ENCODE data around the gene ELMO1. TPM values are rescaled to one million over a fixed set of nuclear protein-coding genes. Genes with fewer than 3 reads are reported as not detected.

Gene ELMO1
- total RNA-seq, 2 donors from 2014 or later, result 66.0 to 72.2 TPM

DNA sequence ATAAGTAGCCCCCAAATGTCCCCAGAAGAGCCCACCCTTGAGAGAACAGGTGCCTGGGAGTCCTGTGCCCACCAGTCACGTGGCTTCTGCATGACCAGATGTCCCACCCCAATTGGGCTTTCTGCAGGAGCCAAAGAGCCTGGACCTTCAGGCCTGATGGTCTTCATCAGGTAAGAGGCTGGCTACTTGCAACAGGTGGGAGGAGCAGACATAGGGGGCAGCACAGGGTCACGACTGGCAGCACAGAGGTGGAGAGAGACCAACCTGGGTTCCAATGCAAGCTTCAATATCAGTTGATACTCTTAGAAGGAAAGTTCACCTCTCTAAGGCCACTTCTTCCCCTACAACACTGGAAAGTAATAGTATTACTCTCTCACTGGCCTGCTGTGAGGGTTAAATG is 288.0 kb downstream of the ELMO1 start:
- no peak overlapping the region for H3K4me3 ChIP-seq
- no peaks in the 10 kb centered on the region for H3K9me3 ChIP-seq
- TF ChIP-seq, protein P1, sequence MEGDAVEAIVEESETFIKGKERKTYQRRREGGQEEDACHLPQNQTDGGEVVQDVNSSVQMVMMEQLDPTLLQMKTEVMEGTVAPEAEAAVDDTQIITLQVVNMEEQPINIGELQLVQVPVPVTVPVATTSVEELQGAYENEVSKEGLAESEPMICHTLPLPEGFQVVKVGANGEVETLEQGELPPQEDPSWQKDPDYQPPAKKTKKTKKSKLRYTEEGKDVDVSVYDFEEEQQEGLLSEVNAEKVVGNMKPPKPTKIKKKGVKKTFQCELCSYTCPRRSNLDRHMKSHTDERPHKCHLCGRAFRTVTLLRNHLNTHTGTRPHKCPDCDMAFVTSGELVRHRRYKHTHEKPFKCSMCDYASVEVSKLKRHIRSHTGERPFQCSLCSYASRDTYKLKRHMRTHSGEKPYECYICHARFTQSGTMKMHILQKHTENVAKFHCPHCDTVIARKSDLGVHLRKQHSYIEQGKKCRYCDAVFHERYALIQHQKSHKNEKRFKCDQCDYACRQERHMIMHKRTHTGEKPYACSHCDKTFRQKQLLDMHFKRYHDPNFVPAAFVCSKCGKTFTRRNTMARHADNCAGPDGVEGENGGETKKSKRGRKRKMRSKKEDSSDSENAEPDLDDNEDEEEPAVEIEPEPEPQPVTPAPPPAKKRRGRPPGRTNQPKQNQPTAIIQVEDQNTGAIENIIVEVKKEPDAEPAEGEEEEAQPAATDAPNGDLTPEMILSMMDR (IDR thresholded peaks at IDR 0.05), result no peak
- H3K4me1 ChIP-seq (ENCODE audit: control insufficient read depth in 1 of 2, low read depth in 2 of 2), result no peaks in the 10 kb centered on the region
- no peaks in the 10 kb centered on the region for H3K36me3 ChIP-seq
- H3K27ac ChIP-seq, result no peak overlapping the region
- DNase-seq (ENCODE audit: low spot score) (no peak), ATAC-seq (ENCODE audit: insufficient number of reproducible peaks, low FRiP score, low read depth) (no peak)
- no peaks in the 10 kb centered on the region for H3K27me3 ChIP-seq (replicated peaks; ENCODE audit: insufficient read depth)

DNA sequence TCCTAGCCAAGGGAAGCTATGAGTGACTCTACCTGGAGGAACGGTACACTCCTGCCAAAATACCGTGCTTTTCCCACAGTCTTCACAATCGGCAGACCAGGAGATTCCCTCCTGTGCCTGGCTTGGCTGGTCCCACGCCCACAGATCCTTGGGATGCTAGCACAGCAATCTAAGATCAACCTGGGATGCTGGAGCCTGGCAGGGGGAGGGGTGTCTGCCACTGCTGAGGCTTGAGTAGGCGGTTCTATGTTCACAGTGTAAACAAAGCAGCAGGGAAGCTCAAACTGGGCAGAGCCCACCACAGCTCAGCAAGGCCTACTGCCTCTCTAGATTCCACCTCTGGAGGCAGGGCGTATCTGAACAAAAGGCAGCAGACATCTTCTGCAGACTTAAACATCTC is 295.3 kb downstream of the ELMO1 start:
- no peak for DNase-seq (ENCODE audit: low spot score)
- Histone ChIP-seq H3K36me3 (no peaks in the 10 kb centered on the region), H3K27me3 (replicated peaks; ENCODE audit: insufficient read depth) (no peaks in the 10 kb centered on the region), H3K4me3 (no peak overlapping the region), H3K9me3 (no peaks in the 10 kb centered on the region), H3K4me1 (ENCODE audit: control insufficient read depth in 1 of 2, low read depth in 2 of 2) (peaks cover 3 to 11% of the 10 kb centered on the region in 2 donors), H3K27ac (no peak overlapping the region)
- no peak for ATAC-seq (ENCODE audit: insufficient number of reproducible peaks, low FRiP score, low read depth)
- TF ChIP-seq, protein P1 (IDR thresholded peaks at IDR 0.05), result no peak

DNA sequence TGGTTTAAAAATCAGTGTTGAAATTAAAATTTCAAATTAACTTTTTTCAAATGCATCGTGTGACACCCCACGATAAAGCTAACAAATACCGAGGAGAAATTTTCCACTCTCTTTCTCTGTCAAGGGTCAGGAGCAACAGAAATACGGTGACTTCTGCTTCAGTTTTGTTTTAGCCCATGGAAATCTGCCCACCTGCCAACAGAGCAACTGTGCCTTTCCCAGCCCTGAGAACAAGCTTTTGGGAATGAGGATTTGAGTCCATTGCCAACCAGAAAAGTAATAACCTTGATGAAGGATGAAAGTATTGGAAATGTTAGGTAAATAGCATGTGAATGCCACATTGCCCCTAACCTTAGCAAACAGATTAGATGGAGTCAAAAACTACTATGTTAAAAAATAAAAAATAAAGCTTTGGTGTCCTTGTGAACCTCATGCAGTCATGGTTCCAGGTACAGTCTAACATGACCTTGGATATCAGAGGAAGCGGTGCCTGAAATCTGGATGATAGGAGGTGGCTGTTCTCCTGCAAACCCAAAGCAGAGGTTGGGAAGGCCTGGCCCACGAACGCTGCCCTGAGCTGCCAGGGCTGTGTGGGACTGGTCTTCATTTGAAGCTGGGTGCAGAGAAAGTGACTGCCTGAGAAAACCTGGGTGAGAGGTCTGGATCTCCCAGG is 296.8 kb downstream of the ELMO1 start:
- H3K4me1 ChIP-seq (ENCODE audit: control insufficient read depth in 1 of 2, low read depth in 2 of 2), result peaks cover 3 to 11% of the 10 kb centered on the region in 2 donors
- ATAC-seq (ENCODE audit: insufficient number of reproducible peaks, low FRiP score, low read depth) (no peak), DNase-seq (ENCODE audit: low spot score) (no peak)
- no peaks in the 10 kb centered on the region for H3K36me3 ChIP-seq
- TF ChIP-seq, protein P1 (IDR thresholded peaks at IDR 0.05), result no peak
- H3K4me3 ChIP-seq, result no peak overlapping the region
- no peaks in the 10 kb centered on the region for H3K27me3 ChIP-seq (replicated peaks; ENCODE audit: insufficient read depth)
- no peak overlapping the region for H3K27ac ChIP-seq
- no peaks in the 10 kb centered on the region for H3K9me3 ChIP-seq

DNA sequence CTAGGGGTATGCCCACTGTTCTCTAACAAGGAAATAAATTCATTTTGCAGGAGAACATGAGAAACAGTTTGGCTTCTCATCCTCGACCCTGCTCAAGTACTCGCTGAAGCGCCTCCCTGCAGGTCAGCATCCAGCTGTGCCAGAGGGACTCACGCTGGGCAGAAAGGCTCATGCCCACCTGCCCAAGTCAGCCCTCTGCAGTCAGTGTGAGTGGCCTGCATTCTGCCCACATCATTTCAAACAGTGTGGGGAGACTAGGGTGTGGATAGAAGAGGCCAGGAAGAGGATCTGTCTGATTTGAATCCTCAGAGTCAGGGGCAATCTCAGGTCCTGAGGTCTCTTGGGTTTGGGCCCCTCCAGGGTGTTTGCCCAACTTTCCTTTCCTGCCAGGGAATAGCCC is 297.8 kb downstream of the ELMO1 start:
- no peaks in the 10 kb centered on the region for H3K27me3 ChIP-seq (replicated peaks; ENCODE audit: insufficient read depth)
- no peak for DNase-seq (ENCODE audit: low spot score)
- H3K4me3 ChIP-seq, result no peak overlapping the region
- no peak overlapping the region for H3K27ac ChIP-seq
- peaks cover 3 to 11% of the 10 kb centered on the region in 2 donors for H3K4me1 ChIP-seq (ENCODE audit: control insufficient read depth in 1 of 2, low read depth in 2 of 2)
- H3K36me3 ChIP-seq, result no peaks in the 10 kb centered on the region
- TF ChIP-seq, protein P1 (IDR thresholded peaks at IDR 0.05), result no peak
- no peak for ATAC-seq (ENCODE audit: insufficient number of reproducible peaks, low FRiP score, low read depth)
- no peaks in the 10 kb centered on the region for H3K9me3 ChIP-seq

DNA sequence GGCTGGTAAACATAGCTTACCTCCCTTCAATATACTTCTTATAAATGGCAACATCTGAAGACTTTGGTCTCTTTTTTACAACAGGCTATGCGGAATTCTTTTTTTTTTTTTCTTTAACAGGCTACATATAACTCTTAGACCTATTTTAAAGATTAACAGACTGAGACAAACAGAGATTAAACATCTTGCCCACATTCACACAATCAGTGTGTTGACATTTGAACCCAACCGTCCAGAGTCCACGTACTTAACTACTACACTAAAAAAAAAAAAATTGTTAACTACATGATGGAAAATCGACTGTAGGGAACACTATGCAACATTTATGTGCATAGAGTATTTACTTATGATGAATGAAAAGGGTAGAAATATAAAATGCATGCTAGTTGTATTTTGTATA is 298.5 kb downstream of the ELMO1 start:
- TF ChIP-seq, protein P1 (IDR thresholded peaks at IDR 0.05), result no peak
- Histone ChIP-seq H3K36me3 (no peaks in the 10 kb centered on the region), H3K4me3 (no peak overlapping the region), H3K27ac (no peak overlapping the region), H3K27me3 (replicated peaks; ENCODE audit: insufficient read depth) (no peaks in the 10 kb centered on the region), H3K4me1 (ENCODE audit: control insufficient read depth in 1 of 2, low read depth in 2 of 2) (peaks cover 3 to 11% of the 10 kb centered on the region in 2 donors), H3K9me3 (no peaks in the 10 kb centered on the region)
- no peak for DNase-seq (ENCODE audit: low spot score)
- ATAC-seq (ENCODE audit: insufficient number of reproducible peaks, low FRiP score, low read depth), result no peak

Measured in thoracic aorta (tissue), 2 donors.